ENCODE measurements around the gene TBC1D22A. TPM values are rescaled to one million over a fixed set of nuclear protein-coding genes. Genes with fewer than 3 reads are reported as not detected.

TBC1D22A gene
- total RNA-seq, 1 experiment from 2014 or later, result 32.6 TPM

- BruUV-seq (replicated peaks), result no TSS peak
- intact Hi-C loops (cut with micrococcal nuclease; ENCODE audit: unreplicated experiment), result no loop called here
- H3K4me1 Mint-ChIP-seq (ENCODE audit: low read depth, unreplicated experiment), result peaks cover 26% of the 10 kb centered on the region
- DNase-seq, result no peak
- no peaks in the 10 kb centered on the region for H3K36me3 ChIP-seq (ENCODE audit: control insufficient read depth, insufficient read depth, low read length)
- peaks cover 12% of the 10 kb centered on the region for H3K9me3 Mint-ChIP-seq (ENCODE audit: unreplicated experiment)
- no peak overlapping the region for H3K4me3 Mint-ChIP-seq (ENCODE audit: unreplicated experiment)
- CTCF ChIA-PET, result no interaction called here
- no peak overlapping the region for H3K4me3 ChIP-seq (ENCODE audit: low read depth, low read length)
- 0 out of 2 replicates have a peak, but pooled peaks cover 8% of the 10 kb centered on the region for H3K9me3 ChIP-seq
- peaks cover 18% of the 10 kb centered on the region for H3K4me1 ChIP-seq
- no peak overlapping the region for H3K27ac Mint-ChIP-seq (ENCODE audit: unreplicated experiment)
- POLR2A ChIA-PET, result no interaction called here
- no peaks in the 10 kb centered on the region for H3K27me3 ChIP-seq (replicated peaks; ENCODE audit: control insufficient read depth, insufficient read depth, low read length)
- TF ChIP-seq CTCF (IDR thresholded peaks at IDR 0.05; ENCODE audit: insufficient read depth in 1 of 2, low read depth in 1 of 2, low read length in 1 of 2, severe bottlenecking in 1 of 2, unreplicated experiment in 1 of 2), result no peak
- peaks cover under 1% of the 10 kb centered on the region for H3K36me3 Mint-ChIP-seq (ENCODE audit: insufficient read depth, unreplicated experiment)
- H3K27me3 Mint-ChIP-seq (ENCODE audit: insufficient read depth, unreplicated experiment), result no peaks in the 10 kb centered on the region
Observed at GRCh38 chr22:46753360-46753759, 9.1 kb upstream of the TBC1D22A start.

GRCh38 chr22:46753761-46754109, 8.7 kb upstream of the TBC1D22A start:
- Mint-ChIP-seq H3K9me3 (ENCODE audit: unreplicated experiment) (peaks cover 12% of the 10 kb centered on the region), H3K4me1 (ENCODE audit: low read depth, unreplicated experiment) (peaks cover 30% of the 10 kb centered on the region), H3K4me3 (ENCODE audit: unreplicated experiment) (no peak overlapping the region), H3K36me3 (ENCODE audit: insufficient read depth, unreplicated experiment) (peaks cover 4% of the 10 kb centered on the region), H3K27ac (ENCODE audit: unreplicated experiment) (no peak overlapping the region), H3K27me3 (ENCODE audit: insufficient read depth, unreplicated experiment) (no peaks in the 10 kb centered on the region)
- intact Hi-C loops (cut with micrococcal nuclease; ENCODE audit: unreplicated experiment), result no loop called here
- H3K4me1 ChIP-seq, result peaks cover 18% of the 10 kb centered on the region
- no peak overlapping the region for H3K4me3 ChIP-seq (ENCODE audit: low read depth, low read length)
- TF ChIP-seq CTCF (IDR thresholded peaks at IDR 0.05; ENCODE audit: insufficient read depth in 1 of 2, low read depth in 1 of 2, low read length in 1 of 2, severe bottlenecking in 1 of 2, unreplicated experiment in 1 of 2), result no peak
- POLR2A ChIA-PET, result no interaction called here
- CTCF ChIA-PET, result no interaction called here
- DNase-seq, result no peak
- H3K9me3 ChIP-seq, result 0 out of 2 replicates have a peak, but pooled peaks cover 8% of the 10 kb centered on the region
- no peaks in the 10 kb centered on the region for H3K36me3 ChIP-seq (ENCODE audit: control insufficient read depth, insufficient read depth, low read length)
- H3K27me3 ChIP-seq (replicated peaks; ENCODE audit: control insufficient read depth, insufficient read depth, low read length), result no peaks in the 10 kb centered on the region
- BruUV-seq (replicated peaks), result no TSS peak

GRCh38 chr22:46754110-46754799, 8.2 kb upstream of the TBC1D22A start:
- no peak for TF ChIP-seq CTCF (IDR thresholded peaks at IDR 0.05; ENCODE audit: insufficient read depth in 1 of 2, low read depth in 1 of 2, low read length in 1 of 2, severe bottlenecking in 1 of 2, unreplicated experiment in 1 of 2)
- intact Hi-C loops (cut with micrococcal nuclease; ENCODE audit: unreplicated experiment), result no loop called here
- H3K4me1 Mint-ChIP-seq (ENCODE audit: low read depth, unreplicated experiment), result peaks cover 30% of the 10 kb centered on the region
- peaks cover 20% of the 10 kb centered on the region for H3K4me1 ChIP-seq
- H3K36me3 Mint-ChIP-seq (ENCODE audit: insufficient read depth, unreplicated experiment), result peaks cover 6% of the 10 kb centered on the region
- BruUV-seq (replicated peaks), result no TSS peak
- H3K27ac Mint-ChIP-seq (ENCODE audit: unreplicated experiment), result no peak overlapping the region
- POLR2A ChIA-PET, result no interaction called here
- H3K9me3 ChIP-seq, result 0 out of 2 replicates have a peak, but pooled peaks cover 8% of the 10 kb centered on the region
- no peaks in the 10 kb centered on the region for H3K27me3 Mint-ChIP-seq (ENCODE audit: insufficient read depth, unreplicated experiment)
- CTCF ChIA-PET, result no interaction called here
- H3K4me3 Mint-ChIP-seq (ENCODE audit: unreplicated experiment), result no peak overlapping the region
- peaks cover 12% of the 10 kb centered on the region for H3K9me3 Mint-ChIP-seq (ENCODE audit: unreplicated experiment)
- H3K36me3 ChIP-seq (ENCODE audit: control insufficient read depth, insufficient read depth, low read length), result no peaks in the 10 kb centered on the region
- no peak for DNase-seq
- no peak overlapping the region for H3K4me3 ChIP-seq (ENCODE audit: low read depth, low read length)
- no peaks in the 10 kb centered on the region for H3K27me3 ChIP-seq (replicated peaks; ENCODE audit: control insufficient read depth, insufficient read depth, low read length)
